ENCODE measurements around the gene JAM2. TPM values are rescaled to one million over a fixed set of nuclear protein-coding genes. Genes with fewer than 3 reads are reported as not detected.
"Not testable (repeated sequence)": the region's sequence is repeated elsewhere in the genome, so short reads cannot be mapped to it uniquely, and the experiment has no call there.

JAM2 gene
- total RNA-seq, 1 experiment from 2014 or later: not detected

- Histone ChIP-seq H3F3A (ENCODE audit: insufficient read depth, low read depth) (no peaks in the 10 kb centered on the region), H3K9me3 (ENCODE audit: insufficient read depth, low read depth) (no peaks in the 10 kb centered on the region), H3K4me2 (no peak overlapping the region), H2AFZ (no peak overlapping the region), H3K9me2 (ENCODE audit: insufficient read depth) (no peaks in the 10 kb centered on the region), H3K27me3 (ENCODE audit: insufficient read depth, low read depth) (no peaks in the 10 kb centered on the region), H3K27ac (no peak overlapping the region), H4K20me1 (ENCODE audit: insufficient read depth) (no peaks in the 10 kb centered on the region), H3K4me3 (no peak overlapping the region), H3K4me1 (replicated peaks; ENCODE audit: insufficient read depth) (no peaks in the 10 kb centered on the region), H3K36me3 (ENCODE audit: low read depth) (no peaks in the 10 kb centered on the region), H3K79me2 (ENCODE audit: low read depth) (no peaks in the 10 kb centered on the region)
- intact Hi-C loops (cut with micrococcal nuclease; ENCODE audit: unreplicated experiment): loop anchor here (1.0 kb wide), 1 partner anchor 100 kb away; no protein-coding TSS in a partner anchor
- TF ChIP-seq CTCF (conservative IDR thresholded peaks at IDR 0.05): peak; percentile 87
- no peak for TF ChIP-seq EZH2 (IDR thresholded peaks at IDR 0.05; ENCODE audit: low read depth)
- no peak for DNase-seq
- POLR2A ChIA-PET (ENCODE audit: unreplicated experiment): no interaction called here
- no TSS peak for BruUV-seq (replicated peaks)
- CTCF ChIA-PET: interaction anchor here (0.6 kb wide), 1 partner anchor 790 kb away, joined by 12 read pairs; no protein-coding TSS in a partner anchor
Measured at GRCh38 chr21:25708467-25709065, 69.5 kb downstream of the JAM2 start.

GRCh38 chr21:25709684-25710265 is 70.7 kb downstream of the JAM2 start:
- H3F3A ChIP-seq (ENCODE audit: insufficient read depth, low read depth): no peaks in the 10 kb centered on the region
- no peak overlapping the region for H3K4me3 ChIP-seq
- H2AFZ ChIP-seq: no peak overlapping the region
- no TSS peak for BruUV-seq (replicated peaks)
- H3K4me1 ChIP-seq (replicated peaks; ENCODE audit: insufficient read depth): no peaks in the 10 kb centered on the region
- H3K36me3 ChIP-seq (ENCODE audit: low read depth): no peaks in the 10 kb centered on the region
- H3K9me2 ChIP-seq (ENCODE audit: insufficient read depth): no peaks in the 10 kb centered on the region
- CTCF ChIA-PET: no interaction called here
- H3K27me3 ChIP-seq (ENCODE audit: insufficient read depth, low read depth): no peaks in the 10 kb centered on the region
- POLR2A ChIA-PET (ENCODE audit: unreplicated experiment): no interaction called here
- no peak overlapping the region for H3K27ac ChIP-seq
- DNase-seq: no peak
- H4K20me1 ChIP-seq (ENCODE audit: insufficient read depth): no peaks in the 10 kb centered on the region
- TF ChIP-seq CTCF (conservative IDR thresholded peaks at IDR 0.05): no peak
- H3K4me2 ChIP-seq: no peak overlapping the region
- no peaks in the 10 kb centered on the region for H3K79me2 ChIP-seq (ENCODE audit: low read depth)
- no peaks in the 10 kb centered on the region for H3K9me3 ChIP-seq (ENCODE audit: insufficient read depth, low read depth)
- intact Hi-C loops (cut with micrococcal nuclease; ENCODE audit: unreplicated experiment): no loop called here

- Histone ChIP-seq H3K9me3 (ENCODE audit: insufficient read depth, low read depth) (no peaks in the 10 kb centered on the region), H2AFZ (no peak overlapping the region), H3K36me3 (ENCODE audit: low read depth) (no peaks in the 10 kb centered on the region), H4K20me1 (ENCODE audit: insufficient read depth) (no peaks in the 10 kb centered on the region), H3K79me2 (ENCODE audit: low read depth) (no peaks in the 10 kb centered on the region), H3K27ac (no peak overlapping the region), H3K9me2 (ENCODE audit: insufficient read depth) (no peaks in the 10 kb centered on the region), H3K4me1 (replicated peaks; ENCODE audit: insufficient read depth) (no peaks in the 10 kb centered on the region), H3K27me3 (ENCODE audit: insufficient read depth, low read depth) (no peaks in the 10 kb centered on the region), H3K4me3 (no peak overlapping the region), H3K4me2 (no peak overlapping the region), H3F3A (ENCODE audit: insufficient read depth, low read depth) (no peaks in the 10 kb centered on the region)
- no TSS peak for BruUV-seq (replicated peaks)
- ChIA-PET CTCF (no interaction called here), POLR2A (ENCODE audit: unreplicated experiment) (no interaction called here)
- no peak for DNase-seq
- intact Hi-C loops (cut with micrococcal nuclease; ENCODE audit: unreplicated experiment): no loop called here
- TF ChIP-seq CTCF (conservative IDR thresholded peaks at IDR 0.05) (no peak), EZH2 (IDR thresholded peaks at IDR 0.05; ENCODE audit: low read depth) (no peak)
Measured at GRCh38 chr21:25710550-25710949, 71.5 kb downstream of the JAM2 start.

GRCh38 chr21:25714066-25714465 is 75.0 kb downstream of the JAM2 start:
- H2AFZ ChIP-seq; H3K4me2 ChIP-seq; H3K27ac ChIP-seq; H3K79me2 ChIP-seq (ENCODE audit: low read depth); H3K9me2 ChIP-seq (ENCODE audit: insufficient read depth); DNase-seq; H4K20me1 ChIP-seq (ENCODE audit: insufficient read depth); H3K36me3 ChIP-seq (ENCODE audit: low read depth); H3K9me3 ChIP-seq (ENCODE audit: insufficient read depth, low read depth); POLR2A ChIA-PET (ENCODE audit: unreplicated experiment); H3K27me3 ChIP-seq (ENCODE audit: insufficient read depth, low read depth); BruUV-seq (replicated peaks); H3F3A ChIP-seq (ENCODE audit: insufficient read depth, low read depth); CTCF ChIA-PET; H3K4me3 ChIP-seq; H3K4me1 ChIP-seq (replicated peaks; ENCODE audit: insufficient read depth); intact Hi-C loops (cut with micrococcal nuclease; ENCODE audit: unreplicated experiment): not testable (repeated sequence)
